HepG2 (cell line): ENCODE results near the gene PDCD5. TPM values are rescaled to one million over a fixed set of nuclear protein-coding genes. Genes with fewer than 3 reads are reported as not detected.
A peak's percentile ranks its signal among the peaks of the same experiment; 100 is the strongest.

Experiments
- CHD2 ChIP-seq: IDR thresholded peaks from 2 replicates; pipeline ENCODE4 v1.6.1; 2011; ENCODE audit warnings: low read depth, low read length, improper control_type of control experiment
- SMARCE1 ChIP-seq: fragments of 450-650 bp; IDR thresholded peaks from 2 replicates; pipeline ENCODE4 v1.6.1; 2017; ENCODE audit warnings: borderline replicate concordance
- ZC3H13 ChIP-seq: sonication (generic); formaldehyde crosslinking; IDR thresholded peaks from 2 replicates; pipeline ENCODE4 v1.8.1; 2023; ENCODE audit warnings: mild to moderate bottlenecking, missing genetic modification reagents, moderate library complexity
- ZMYM3 ChIP-seq: sonication (generic); formaldehyde crosslinking; IDR thresholded peaks from 2 replicates; pipeline ENCODE4 v1.5.1; 2020; ENCODE audit warnings: mild to moderate bottlenecking, missing genetic modification reagents
- ZNF296 ChIP-seq: sonication (generic); formaldehyde crosslinking; conservative IDR thresholded peaks from 2 replicates; pipeline ENCODE4 v1.5.0; 2020; ENCODE audit warnings: mild to moderate bottlenecking, missing genetic modification reagents
- ZNF430 ChIP-seq: sonication (generic); formaldehyde crosslinking; IDR thresholded peaks from 2 replicates; pipeline ENCODE4 v1.9.0; 2021; ENCODE audit warnings: mild to moderate bottlenecking, missing genetic modification reagents
- ZNF790 ChIP-seq: sonication (generic); formaldehyde crosslinking; IDR thresholded peaks from 2 replicates; pipeline ENCODE4 v1.8.0; 2022; ENCODE audit warnings: missing genetic modification reagents, mild to moderate bottlenecking, borderline replicate concordance
- ZNF816 ChIP-seq: sonication (generic); formaldehyde crosslinking; IDR thresholded peaks from 2 replicates; pipeline ENCODE4 v1.8.0; 2022; ENCODE audit warnings: missing genetic modification reagents, mild to moderate bottlenecking, borderline replicate concordance
- ZNF83 ChIP-seq: sonication (generic); formaldehyde crosslinking; IDR thresholded peaks from 2 replicates; pipeline ENCODE4 v1.4.0; 2020; ENCODE audit warnings: missing genetic modification reagents, mild to moderate bottlenecking, borderline replicate concordance
- polyA plus RNA-seq, 8 experiments: library from polyadenylated mRNA; depleted of rRNA in 3 of 8; stranded (reverse) in 7 of 8; unstranded in 1 of 8; fragments of >200 nt; fragmentation: Illumina TruSeq in 4 of 8; extraction: Trizol in 4 of 8; gene quantifications; 2 replicates each; pipeline versions ENCODE4 v1.2.1 to v1.2.3, GENCODE V29; 2011 to 2016; ENCODE audit warnings: low read depth in 4 of 8, missing spikeins in 1 of 8, mixed read lengths in 1 of 8; ENCODE audit not compliant: insufficient read depth in 1 of 8
- total RNA-seq, 5 experiments: library from RNA; depleted of rRNA; stranded (reverse); fragments of >200 nt; fragmentation: Illumina TruSeq; extraction: Trizol; gene quantifications; 2 replicates each; pipeline ENCODE4 v1.2.3, GENCODE V29; 2016; ENCODE audit warnings: low read depth in 1 of 5
- TF ChIP-seq, protein P1 (sequence below): sonication (generic); formaldehyde crosslinking; IDR thresholded peaks from 2 replicates; pipeline ENCODE4 v1.4.0; 2020; ENCODE audit warnings: mild to moderate bottlenecking, low read depth, missing genetic modification reagents
- TF ChIP-seq, protein P2 (sequence below): sonication (generic); formaldehyde crosslinking; IDR thresholded peaks from 2 replicates; pipeline ENCODE4 v1.4.0; 2020; ENCODE audit warnings: missing genetic modification reagents
- TF ChIP-seq, protein P3 (sequence below): IDR thresholded peaks from 2 replicates; pipeline ENCODE4 v1.6.1; 2018; ENCODE audit warnings: missing genetic modification reagents, mild to moderate bottlenecking, missing compliant biosample characterization
- TF ChIP-seq, protein P4 (sequence below): IDR thresholded peaks from 2 replicates; pipeline ENCODE4 v1.6.1; 2012; ENCODE audit warnings: low read length, improper control_type of control experiment
- TF ChIP-seq, protein P5 (sequence below): sonication (generic); formaldehyde crosslinking; IDR thresholded peaks from 2 replicates; pipeline ENCODE4; 2020; ENCODE audit warnings: missing genetic modification reagents, mild to moderate bottlenecking, borderline replicate concordance
- TF ChIP-seq, protein P6 (sequence below): sonication (generic); formaldehyde crosslinking; IDR thresholded peaks from 2 replicates; pipeline ENCODE4 v1.4.0; 2020; ENCODE audit warnings: mild to moderate bottlenecking, missing genetic modification reagents

Gene PDCD5
- total and polyA plus RNA-seq, 2 of the 13 experiments (the other 11 are each of a cell fraction or from before 2014, with no cell fraction given), result 56.3 to 332 TPM

DNA sequence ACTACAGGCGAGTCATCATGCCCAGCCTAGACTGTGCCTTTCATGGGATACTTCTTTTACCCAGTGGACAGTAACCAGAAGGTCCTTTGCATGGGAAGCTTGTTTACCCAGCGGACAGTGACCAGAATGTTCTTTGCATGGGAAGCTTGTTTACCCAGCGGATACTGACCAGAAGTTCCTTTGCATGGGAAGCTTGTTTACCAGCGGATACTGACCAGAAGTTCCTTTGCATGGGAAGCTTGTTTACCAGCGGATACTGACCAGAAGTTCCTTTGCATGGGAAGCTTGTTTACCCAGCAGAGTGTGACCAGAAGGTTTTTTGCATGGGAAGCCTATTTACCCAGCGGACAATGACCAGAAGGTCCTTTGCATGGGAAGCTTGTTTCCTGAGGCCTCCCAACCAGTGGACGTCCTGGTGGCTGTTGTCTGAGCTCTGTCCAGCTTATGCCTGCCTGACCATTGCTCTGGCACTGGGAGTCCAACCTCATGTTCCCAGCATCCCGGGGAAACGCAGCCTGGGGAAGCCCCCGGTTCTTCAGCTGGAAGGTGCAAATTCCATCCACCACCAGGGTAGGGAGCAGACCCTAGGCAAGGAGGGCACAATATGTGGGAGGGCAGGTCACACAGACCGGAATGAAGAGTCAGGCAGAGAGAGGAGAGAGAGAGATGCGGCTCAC, 41.6 kb upstream of the PDCD5 start (continued):
- TF ChIP-seq ZNF83 (CRISPR knock-in tag) (no peak), ZC3H13 (0 out of 2 replicates have a peak, but pooled peaks have one; percentile 41), ZNF430 (CRISPR knock-in tag) (peak; percentile 51; the same call in 1 of the 2 replicates), SMARCE1 (no peak), ZMYM3 (CRISPR knock-in tag) (peak; percentile 63; the same call in 1 of the 2 replicates), ZNF296 (peak; percentile 97), ZNF816 (CRISPR knock-in tag) (peak; percentile 51; the same call in 1 of the 2 replicates), CHD2 (no peak), ZNF790 (CRISPR knock-in tag) (0 out of 2 replicates have a peak, but pooled peaks have one; percentile 28)
- TF ChIP-seq, protein P1, sequence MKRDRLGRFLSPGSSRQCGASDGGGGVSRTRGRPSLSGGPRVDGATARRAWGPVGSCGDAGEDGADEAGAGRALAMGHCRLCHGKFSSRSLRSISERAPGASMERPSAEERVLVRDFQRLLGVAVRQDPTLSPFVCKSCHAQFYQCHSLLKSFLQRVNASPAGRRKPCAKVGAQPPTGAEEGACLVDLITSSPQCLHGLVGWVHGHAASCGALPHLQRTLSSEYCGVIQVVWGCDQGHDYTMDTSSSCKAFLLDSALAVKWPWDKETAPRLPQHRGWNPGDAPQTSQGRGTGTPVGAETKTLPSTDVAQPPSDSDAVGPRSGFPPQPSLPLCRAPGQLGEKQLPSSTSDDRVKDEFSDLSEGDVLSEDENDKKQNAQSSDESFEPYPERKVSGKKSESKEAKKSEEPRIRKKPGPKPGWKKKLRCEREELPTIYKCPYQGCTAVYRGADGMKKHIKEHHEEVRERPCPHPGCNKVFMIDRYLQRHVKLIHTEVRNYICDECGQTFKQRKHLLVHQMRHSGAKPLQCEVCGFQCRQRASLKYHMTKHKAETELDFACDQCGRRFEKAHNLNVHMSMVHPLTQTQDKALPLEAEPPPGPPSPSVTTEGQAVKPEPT (CRISPR knock-in tag), result 0 out of 2 replicates have a peak, but pooled peaks have one; percentile 29
- TF ChIP-seq, protein P2, sequence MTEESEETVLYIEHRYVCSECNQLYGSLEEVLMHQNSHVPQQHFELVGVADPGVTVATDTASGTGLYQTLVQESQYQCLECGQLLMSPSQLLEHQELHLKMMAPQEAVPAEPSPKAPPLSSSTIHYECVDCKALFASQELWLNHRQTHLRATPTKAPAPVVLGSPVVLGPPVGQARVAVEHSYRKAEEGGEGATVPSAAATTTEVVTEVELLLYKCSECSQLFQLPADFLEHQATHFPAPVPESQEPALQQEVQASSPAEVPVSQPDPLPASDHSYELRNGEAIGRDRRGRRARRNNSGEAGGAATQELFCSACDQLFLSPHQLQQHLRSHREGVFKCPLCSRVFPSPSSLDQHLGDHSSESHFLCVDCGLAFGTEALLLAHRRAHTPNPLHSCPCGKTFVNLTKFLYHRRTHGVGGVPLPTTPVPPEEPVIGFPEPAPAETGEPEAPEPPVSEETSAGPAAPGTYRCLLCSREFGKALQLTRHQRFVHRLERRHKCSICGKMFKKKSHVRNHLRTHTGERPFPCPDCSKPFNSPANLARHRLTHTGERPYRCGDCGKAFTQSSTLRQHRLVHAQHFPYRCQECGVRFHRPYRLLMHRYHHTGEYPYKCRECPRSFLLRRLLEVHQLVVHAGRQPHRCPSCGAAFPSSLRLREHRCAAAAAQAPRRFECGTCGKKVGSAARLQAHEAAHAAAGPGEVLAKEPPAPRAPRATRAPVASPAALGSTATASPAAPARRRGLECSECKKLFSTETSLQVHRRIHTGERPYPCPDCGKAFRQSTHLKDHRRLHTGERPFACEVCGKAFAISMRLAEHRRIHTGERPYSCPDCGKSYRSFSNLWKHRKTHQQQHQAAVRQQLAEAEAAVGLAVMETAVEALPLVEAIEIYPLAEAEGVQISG, result no peak
- TF ChIP-seq, protein P3, sequence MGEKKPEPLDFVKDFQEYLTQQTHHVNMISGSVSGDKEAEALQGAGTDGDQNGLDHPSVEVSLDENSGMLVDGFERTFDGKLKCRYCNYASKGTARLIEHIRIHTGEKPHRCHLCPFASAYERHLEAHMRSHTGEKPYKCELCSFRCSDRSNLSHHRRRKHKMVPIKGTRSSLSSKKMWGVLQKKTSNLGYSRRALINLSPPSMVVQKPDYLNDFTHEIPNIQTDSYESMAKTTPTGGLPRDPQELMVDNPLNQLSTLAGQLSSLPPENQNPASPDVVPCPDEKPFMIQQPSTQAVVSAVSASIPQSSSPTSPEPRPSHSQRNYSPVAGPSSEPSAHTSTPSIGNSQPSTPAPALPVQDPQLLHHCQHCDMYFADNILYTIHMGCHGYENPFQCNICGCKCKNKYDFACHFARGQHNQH (CRISPR knock-in tag), result peak; percentile 74
- TF ChIP-seq, protein P4, sequence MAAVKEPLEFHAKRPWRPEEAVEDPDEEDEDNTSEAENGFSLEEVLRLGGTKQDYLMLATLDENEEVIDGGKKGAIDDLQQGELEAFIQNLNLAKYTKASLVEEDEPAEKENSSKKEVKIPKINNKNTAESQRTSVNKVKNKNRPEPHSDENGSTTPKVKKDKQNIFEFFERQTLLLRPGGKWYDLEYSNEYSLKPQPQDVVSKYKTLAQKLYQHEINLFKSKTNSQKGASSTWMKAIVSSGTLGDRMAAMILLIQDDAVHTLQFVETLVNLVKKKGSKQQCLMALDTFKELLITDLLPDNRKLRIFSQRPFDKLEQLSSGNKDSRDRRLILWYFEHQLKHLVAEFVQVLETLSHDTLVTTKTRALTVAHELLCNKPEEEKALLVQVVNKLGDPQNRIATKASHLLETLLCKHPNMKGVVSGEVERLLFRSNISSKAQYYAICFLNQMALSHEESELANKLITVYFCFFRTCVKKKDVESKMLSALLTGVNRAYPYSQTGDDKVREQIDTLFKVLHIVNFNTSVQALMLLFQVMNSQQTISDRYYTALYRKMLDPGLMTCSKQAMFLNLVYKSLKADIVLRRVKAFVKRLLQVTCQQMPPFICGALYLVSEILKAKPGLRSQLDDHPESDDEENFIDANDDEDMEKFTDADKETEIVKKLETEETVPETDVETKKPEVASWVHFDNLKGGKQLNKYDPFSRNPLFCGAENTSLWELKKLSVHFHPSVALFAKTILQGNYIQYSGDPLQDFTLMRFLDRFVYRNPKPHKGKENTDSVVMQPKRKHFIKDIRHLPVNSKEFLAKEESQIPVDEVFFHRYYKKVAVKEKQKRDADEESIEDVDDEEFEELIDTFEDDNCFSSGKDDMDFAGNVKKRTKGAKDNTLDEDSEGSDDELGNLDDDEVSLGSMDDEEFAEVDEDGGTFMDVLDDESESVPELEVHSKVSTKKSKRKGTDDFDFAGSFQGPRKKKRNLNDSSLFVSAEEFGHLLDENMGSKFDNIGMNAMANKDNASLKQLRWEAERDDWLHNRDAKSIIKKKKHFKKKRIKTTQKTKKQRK, result no peak
- TF ChIP-seq, protein P5, sequence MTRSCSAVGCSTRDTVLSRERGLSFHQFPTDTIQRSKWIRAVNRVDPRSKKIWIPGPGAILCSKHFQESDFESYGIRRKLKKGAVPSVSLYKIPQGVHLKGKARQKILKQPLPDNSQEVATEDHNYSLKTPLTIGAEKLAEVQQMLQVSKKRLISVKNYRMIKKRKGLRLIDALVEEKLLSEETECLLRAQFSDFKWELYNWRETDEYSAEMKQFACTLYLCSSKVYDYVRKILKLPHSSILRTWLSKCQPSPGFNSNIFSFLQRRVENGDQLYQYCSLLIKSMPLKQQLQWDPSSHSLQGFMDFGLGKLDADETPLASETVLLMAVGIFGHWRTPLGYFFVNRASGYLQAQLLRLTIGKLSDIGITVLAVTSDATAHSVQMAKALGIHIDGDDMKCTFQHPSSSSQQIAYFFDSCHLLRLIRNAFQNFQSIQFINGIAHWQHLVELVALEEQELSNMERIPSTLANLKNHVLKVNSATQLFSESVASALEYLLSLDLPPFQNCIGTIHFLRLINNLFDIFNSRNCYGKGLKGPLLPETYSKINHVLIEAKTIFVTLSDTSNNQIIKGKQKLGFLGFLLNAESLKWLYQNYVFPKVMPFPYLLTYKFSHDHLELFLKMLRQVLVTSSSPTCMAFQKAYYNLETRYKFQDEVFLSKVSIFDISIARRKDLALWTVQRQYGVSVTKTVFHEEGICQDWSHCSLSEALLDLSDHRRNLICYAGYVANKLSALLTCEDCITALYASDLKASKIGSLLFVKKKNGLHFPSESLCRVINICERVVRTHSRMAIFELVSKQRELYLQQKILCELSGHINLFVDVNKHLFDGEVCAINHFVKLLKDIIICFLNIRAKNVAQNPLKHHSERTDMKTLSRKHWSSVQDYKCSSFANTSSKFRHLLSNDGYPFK (CRISPR knock-in tag), result peak; percentile 38; the same call in 1 of the 2 replicates
- TF ChIP-seq, protein P6, sequence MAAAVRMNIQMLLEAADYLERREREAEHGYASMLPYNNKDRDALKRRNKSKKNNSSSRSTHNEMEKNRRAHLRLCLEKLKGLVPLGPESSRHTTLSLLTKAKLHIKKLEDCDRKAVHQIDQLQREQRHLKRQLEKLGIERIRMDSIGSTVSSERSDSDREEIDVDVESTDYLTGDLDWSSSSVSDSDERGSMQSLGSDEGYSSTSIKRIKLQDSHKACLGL, result no peak
